GM15510 (cell line): Measurements from ENCODE around the gene MATN4.

Experiments
- POLR2A ChIP-seq: IDR thresholded peaks from 3 replicates; pipeline ENCODE4 v1.6.1; 2011; ENCODE audit warnings: borderline replicate concordance; ENCODE audit not compliant: insufficient read length; ENCODE audit errors: extremely low read depth

The MATN4 gene

GRCh38 chr20:45290677-45291355 lies 17.3 kb downstream of the MATN4 start:
- no peak for TF ChIP-seq POLR2A

DNA sequence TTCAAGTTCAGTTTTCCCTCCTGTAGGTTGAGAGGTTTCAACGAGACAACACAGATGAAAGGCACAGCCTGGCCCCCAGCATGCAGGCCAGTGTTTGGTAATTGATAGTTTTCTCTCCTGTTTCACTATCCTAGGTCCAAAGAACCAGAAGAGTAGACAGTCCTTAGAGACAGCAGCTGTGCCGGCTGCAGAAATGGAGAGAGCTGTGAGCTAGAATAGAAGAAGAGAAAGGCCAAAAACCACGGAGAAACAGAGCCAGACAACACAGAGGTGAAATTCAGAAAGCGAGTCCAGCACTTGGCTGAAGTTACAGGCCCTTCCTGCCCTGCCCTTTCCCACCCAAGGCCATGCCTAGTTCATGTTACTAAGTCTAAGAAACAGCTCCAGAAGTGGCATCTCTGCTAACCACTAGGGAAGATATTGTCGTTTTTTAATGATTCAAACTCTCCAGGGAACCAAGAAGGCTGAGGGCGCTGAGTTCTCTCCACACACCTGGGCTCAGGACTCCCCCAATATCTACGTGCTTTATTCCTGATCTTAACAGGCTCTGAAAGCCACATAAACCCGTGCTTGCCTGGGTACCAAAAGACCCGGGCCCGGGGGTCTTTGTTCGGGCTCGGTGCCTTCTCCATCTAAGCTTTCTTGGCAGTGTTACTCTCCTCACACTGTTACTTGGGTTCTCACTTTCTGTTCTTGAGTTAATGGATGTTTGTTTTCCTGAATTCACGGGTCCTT lies 18.0 kb downstream of the MATN4 start:
- TF ChIP-seq POLR2A, result no peak

GRCh38 chr20:45288860-45289259 lies 19.2 kb downstream of the MATN4 start:
- TF ChIP-seq POLR2A, result no peak

- no peak for TF ChIP-seq POLR2A
Measured at GRCh38 chr20:45288376-45288775, 19.7 kb downstream of the MATN4 start.

DNA sequence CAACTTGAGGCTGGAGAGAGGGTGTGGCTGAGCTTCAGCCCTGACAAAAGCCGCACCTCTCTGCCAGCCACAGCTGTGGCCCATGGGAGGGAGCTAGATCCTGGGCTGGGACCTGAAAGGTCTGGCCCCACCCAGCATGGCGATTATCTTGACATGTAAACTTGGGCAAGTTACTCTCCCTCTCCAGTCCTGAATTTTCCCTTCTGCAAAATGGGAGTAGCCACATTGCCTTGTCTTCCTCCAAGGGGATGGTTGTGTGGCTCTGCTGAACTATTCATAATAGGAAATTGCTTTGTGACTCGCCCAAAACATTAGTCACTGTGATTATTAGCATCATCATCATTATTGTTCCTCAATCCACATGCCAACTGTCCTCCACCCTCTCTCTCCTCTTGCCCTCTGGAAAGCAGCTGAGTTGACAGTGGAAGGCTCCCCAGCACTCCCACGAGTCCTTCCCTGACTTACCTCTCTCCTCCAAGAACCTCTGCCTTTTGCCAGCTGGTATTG lies 24.5 kb downstream of the MATN4 start:
- TF ChIP-seq POLR2A, result no peak

DNA sequence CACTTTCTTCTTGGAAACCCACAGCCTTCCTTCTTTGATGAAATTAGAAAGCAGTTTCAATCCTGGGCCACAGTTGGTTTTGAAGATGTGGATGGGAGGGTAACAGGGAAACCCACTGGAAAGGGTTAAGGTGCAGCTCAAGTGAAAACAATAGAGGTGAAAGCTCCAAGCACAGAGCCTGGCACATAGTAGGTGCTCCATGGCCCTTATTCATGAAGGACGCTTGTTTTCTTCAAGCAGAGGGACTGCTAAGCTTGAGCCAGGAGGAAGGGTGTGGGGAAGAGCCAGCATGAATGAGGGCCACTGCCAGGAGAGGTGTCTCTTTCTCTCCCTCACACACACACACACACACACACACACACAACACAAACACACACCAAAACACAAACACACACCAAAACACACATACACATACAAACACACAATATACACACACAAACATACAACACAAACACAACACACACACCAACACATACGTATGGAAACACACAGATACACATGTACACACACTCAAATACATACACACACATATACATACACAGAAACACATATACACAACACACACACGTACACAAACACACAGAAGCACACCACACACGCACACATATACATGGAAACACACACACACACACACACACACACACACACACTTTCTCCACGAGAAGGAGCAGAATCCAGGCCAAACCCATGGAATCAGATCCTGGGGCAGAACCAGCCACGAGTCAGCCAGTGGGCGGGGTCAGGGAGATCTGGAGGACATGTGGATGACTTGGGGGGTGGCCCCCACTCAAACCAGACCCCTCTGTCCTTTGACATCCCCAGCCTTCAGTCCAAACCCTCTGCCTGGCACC lies 25.2 kb downstream of the MATN4 start:
- no peak for TF ChIP-seq POLR2A

GRCh38 chr20:45279992-45280391 lies 28.1 kb downstream of the MATN4 start:
- no peak for TF ChIP-seq POLR2A

DNA sequence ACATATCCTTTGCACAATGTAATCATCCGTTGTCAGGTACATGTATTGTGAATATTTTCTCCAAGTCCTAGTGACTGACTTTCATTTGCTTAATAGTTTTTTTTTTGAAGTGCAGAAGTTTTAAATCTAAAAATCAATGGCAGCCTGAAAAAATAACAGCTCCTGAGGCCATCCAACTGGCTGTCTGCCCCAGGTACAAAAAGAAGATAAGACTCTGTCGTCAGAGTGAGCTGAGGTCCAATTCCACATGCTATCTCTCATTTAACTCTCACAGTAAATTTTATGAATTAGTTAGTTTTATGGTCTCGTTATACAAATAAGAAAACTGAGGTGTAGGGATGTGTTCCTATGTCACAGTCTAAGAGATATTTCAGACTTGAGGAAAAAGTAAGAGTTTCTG lies 32.8 kb downstream of the MATN4 start:
- TF ChIP-seq POLR2A, result no peak

- no peak for TF ChIP-seq POLR2A
Measured at GRCh38 chr20:45269754-45270270, 38.3 kb downstream of the MATN4 start.

DNA sequence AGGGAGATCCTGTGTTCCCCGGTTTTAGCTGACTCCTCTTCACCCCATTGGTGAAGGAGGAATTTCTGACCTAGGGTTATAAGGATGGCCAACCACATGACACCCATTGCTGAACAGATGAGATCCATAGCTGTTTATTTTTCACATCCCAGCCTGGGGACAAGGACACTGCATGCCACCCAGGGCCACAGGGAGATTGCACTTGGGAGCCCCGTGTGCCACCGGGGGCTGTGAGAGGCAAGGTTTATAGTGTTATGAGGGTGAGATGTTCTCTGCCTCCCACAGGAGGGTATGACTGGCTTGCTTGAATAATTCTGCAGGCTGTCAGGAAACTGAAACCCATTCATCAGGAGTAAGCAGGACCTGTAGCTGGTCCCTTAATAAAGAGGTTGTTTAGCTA lies 39.0 kb downstream of the MATN4 start:
- TF ChIP-seq POLR2A, result no peak

DNA sequence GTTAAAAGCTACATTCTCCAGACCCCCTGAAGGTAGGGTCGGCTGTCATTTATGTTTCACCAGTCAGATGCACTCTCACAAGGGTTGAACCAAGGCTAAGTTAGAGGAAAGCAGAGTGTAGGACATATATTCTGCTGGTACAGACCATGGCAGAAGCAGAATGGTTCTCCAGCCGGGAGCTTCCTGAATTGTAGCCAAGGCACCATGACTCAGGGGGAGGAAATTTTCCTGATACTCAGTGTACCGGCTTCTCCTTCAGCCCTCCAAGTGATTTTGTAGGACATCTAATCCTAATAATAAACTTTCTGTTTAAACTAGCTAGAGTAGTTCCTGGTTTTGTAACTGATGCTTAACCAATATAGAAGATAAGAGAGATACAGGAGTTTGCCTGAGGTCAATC lies 39.6 kb downstream of the MATN4 start:
- TF ChIP-seq POLR2A, result no peak

DNA sequence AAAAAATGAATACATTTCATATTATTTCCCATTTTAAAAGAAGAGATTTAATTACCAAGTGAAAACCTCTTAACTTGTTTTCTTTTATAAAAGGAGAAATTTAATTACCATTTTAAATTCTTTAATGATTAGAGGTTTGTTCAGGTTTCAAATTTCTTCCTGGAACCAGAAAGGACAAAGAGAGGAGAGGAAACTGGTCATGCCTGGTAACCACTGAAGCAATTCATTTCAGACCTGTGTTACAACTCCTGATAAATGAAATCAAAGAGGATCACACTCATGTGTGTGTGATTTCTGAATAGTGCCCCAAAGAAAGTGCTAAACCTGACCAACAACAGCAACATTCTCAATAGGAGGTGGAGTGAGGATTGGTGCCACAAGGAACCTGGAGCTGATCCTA lies 41.1 kb downstream of the MATN4 start:
- no peak for TF ChIP-seq POLR2A

DNA sequence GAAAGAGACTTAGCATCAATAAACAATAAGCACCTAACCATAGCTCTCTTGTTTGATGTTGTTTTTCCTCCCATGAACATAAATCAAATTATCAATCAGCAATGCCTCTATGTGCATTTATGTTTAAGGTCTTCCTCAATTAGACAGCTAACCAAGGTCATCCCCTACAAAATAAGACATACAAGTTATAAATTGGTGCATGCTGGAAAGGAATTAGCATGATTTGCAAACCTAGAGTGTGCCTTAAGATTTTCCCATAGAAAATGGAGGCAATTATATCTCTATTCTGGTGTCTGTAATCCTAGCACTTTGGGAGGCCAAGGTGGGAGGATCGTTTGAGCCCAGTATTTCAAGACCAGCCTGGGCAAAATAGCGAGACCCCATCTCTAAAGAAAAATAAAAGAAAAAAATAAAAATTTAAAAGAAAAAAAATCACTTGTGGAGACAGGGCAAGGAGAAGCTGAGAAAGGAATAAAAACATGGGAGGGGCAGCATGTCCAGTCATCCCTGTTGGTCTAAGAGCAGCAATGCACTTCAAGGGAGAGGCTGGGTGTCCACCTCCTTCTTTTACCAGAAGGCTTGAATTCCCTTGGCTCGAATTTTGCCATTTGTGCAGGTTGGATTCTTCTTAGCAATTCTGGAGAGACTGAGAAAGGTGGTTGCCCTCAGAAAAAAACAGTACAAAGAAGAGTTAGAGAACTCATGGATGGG lies 44.4 kb downstream of the MATN4 start:
- TF ChIP-seq POLR2A, result no peak

GRCh38 chr20:45258664-45259063 lies 49.4 kb downstream of the MATN4 start:
- TF ChIP-seq POLR2A, result no peak
